Neural progenitor cell (in vitro differentiated cells): Measurements from ENCODE around the gene SERPINE2.

Experiments used
- CTCF ChIP-seq: fragments of 200-600 bp; sonication (generic); IDR thresholded peaks from 2 replicates; pipeline ENCODE4 v1.5.1; 2017; ENCODE audit warnings: antibody characterized with exemption, mild to moderate bottlenecking
- EZH2 ChIP-seq: fragments of 200-600 bp; sonication (generic); IDR thresholded peaks from 2 replicates; pipeline ENCODE4 v1.6.1; 2017; ENCODE audit warnings: antibody characterized with exemption, mild to moderate bottlenecking, moderate library complexity
- EZH2phosphoT487 ChIP-seq: fragments of 200-600 bp; sonication (generic); IDR thresholded peaks from 2 replicates; pipeline ENCODE4 v1.6.1; 2017; ENCODE audit warnings: antibody characterized with exemption

GRCh38 chr2:224020523-224020922, 18.6 kb downstream of the SERPINE2 start:
- no peak for TF ChIP-seq CTCF
- TF ChIP-seq EZH2, result no peak
- no peak for TF ChIP-seq EZH2phosphoT487
